Adrenal gland (tissue), 5 donors: ENCODE results near the gene SMIM5.

Experiments used
- POLR2A ChIP-seq, 2 donors: fragments of 450-650 bp; IDR thresholded peaks; one replicate each; pipeline ENCODE4 v1.6.1; 2017; ENCODE audit warnings: antibody characterized with exemption in 2 of 2, mild to moderate bottlenecking in 2 of 2, moderate library complexity in 1 of 2
- TF ChIP-seq, protein P1 (sequence below), 6 experiments: fragments of 450-650 bp in 4 of 6; fragments of 200-600 bp in 2 of 6; sonication (generic) in 1 of 6; IDR thresholded peaks; 1 replicate in 5 of 6; 2 replicates in 1 of 6; pipeline versions ENCODE4 v1.5.1 to v1.8.0; 2016 to 2021; ENCODE audit warnings: antibody characterized with exemption in 6 of 6, mild to moderate bottlenecking in 2 of 6, moderate library complexity in 1 of 6
- donor health status: DM: no; HTN: no; CAD: no.

DNA sequence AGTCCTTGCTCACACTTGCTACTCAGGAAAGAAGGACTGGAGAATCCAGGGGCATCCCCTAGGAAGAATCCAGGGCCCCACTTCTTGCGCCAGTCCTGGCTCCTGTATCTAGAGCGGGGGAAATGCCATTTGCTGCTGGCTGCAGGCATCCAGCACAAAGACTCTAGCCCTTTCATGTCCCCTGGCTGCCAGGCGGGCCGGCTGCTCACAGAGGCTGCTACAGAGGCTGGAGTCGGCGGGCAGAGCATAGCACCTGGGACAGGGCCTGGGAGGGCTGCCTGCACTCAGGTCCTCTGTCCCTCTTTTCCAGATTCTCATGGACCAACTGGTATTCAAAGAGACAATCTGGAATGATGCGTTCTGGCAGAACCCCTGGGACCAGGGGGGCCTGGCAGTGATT lies 13.8 kb downstream of the SMIM5 start:
- TF ChIP-seq, protein P1, sequence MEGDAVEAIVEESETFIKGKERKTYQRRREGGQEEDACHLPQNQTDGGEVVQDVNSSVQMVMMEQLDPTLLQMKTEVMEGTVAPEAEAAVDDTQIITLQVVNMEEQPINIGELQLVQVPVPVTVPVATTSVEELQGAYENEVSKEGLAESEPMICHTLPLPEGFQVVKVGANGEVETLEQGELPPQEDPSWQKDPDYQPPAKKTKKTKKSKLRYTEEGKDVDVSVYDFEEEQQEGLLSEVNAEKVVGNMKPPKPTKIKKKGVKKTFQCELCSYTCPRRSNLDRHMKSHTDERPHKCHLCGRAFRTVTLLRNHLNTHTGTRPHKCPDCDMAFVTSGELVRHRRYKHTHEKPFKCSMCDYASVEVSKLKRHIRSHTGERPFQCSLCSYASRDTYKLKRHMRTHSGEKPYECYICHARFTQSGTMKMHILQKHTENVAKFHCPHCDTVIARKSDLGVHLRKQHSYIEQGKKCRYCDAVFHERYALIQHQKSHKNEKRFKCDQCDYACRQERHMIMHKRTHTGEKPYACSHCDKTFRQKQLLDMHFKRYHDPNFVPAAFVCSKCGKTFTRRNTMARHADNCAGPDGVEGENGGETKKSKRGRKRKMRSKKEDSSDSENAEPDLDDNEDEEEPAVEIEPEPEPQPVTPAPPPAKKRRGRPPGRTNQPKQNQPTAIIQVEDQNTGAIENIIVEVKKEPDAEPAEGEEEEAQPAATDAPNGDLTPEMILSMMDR (IDR thresholded peaks at IDR 0.05), result no peak
- no peak for TF ChIP-seq POLR2A (IDR thresholded peaks at IDR 0.05)
